Umbilical cord (tissue), 2 donors: ENCODE data around the gene TSKU. TPM values are rescaled to one million over a fixed set of nuclear protein-coding genes. Genes with fewer than 3 reads are reported as not detected.
"Not testable (repeated sequence)": the region's sequence is repeated elsewhere in the genome, so short reads cannot be mapped to it uniquely, and the experiment has no call there.

ENCODE experiments used
- DNase-seq: peaks from one replicate; pipeline ENCODE4 v3.0.0-alpha.2; 2015; ENCODE audit warnings: low spot score
- total RNA-seq: library from RNA; depleted of rRNA; stranded (reverse); fragments of >200 nt; gene quantifications from one replicate; pipeline ENCODE4 v1.2.3, GENCODE V29; 2014; ENCODE audit warnings: low replicate concordance; ENCODE audit not compliant: insufficient read depth

TSKU gene
- total RNA-seq, 1 donor from 2014 or later, result 13.5 TPM

DNA sequence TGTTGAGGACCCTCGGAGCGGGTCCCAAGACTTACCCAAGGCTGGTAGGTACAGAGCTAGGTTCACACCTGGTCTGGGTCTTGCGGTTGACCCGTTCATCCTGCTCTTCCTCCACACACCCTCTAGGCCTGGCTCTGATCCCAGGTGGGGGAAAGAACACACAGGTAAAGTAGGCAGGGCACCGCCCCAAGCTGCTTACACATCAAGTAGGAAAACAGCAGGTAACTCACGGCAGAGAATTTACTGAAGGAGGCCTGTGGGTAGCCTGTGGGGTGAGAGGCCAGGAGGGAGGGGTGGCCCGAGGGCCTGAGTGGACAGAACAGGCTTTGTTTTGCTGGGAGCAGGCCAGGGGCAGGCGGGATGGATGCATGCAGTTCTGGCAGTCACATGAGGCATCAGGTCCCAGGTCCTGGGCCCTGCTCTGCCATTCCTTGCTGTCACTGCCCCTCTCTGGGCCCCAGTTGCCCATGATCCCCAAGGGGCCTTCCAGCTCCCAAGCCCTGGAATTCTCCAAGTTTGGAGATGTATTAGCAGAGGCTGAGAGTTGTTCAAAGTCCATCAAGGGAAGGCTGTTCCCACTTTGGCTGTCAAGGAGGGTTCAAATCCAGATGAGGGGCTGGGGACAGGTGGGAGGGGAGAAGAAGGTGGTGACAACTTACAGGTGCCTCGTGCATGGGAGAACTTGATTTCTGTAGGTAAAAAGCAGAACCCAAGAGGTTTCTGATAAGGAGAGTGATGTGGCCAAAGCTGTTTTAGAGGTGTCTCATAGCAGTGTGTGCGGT, 5.7 kb downstream of the TSKU start:
- no peak for DNase-seq

DNA sequence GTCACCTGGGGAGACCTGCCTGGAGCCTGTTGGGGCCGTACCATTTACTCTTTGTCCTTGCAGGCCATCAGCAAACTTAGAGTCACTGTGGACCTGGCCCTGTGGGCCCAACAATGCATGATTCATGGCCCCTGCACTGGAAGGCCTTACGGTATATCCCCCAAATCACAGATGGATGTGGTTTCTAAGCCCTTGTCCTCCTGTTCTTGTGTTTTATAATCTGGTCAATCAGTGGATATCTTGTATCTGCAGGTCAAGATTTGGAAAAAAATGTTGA, 6.2 kb downstream of the TSKU start:
- no peak for DNase-seq

DNA sequence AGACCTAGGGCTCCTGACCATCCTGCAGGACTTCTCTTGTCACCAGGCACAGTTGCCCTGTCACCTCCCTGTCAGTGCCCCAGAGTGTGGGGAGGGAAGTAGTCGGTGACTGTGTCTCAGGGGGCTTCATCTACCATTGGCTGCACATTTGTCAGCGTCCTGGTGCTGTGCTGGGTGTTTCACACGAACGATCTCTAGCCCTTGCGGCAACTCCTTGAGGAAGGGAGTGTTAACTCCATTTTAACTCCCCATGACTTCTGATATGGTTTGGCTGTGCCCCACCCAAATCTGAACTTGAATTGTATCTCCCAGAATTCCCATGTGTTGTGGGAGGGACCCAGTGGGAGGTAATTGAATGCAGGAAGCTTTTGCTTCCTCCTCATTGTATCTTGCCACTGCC, 7.1 kb downstream of the TSKU start:
- no peak for DNase-seq

DNA sequence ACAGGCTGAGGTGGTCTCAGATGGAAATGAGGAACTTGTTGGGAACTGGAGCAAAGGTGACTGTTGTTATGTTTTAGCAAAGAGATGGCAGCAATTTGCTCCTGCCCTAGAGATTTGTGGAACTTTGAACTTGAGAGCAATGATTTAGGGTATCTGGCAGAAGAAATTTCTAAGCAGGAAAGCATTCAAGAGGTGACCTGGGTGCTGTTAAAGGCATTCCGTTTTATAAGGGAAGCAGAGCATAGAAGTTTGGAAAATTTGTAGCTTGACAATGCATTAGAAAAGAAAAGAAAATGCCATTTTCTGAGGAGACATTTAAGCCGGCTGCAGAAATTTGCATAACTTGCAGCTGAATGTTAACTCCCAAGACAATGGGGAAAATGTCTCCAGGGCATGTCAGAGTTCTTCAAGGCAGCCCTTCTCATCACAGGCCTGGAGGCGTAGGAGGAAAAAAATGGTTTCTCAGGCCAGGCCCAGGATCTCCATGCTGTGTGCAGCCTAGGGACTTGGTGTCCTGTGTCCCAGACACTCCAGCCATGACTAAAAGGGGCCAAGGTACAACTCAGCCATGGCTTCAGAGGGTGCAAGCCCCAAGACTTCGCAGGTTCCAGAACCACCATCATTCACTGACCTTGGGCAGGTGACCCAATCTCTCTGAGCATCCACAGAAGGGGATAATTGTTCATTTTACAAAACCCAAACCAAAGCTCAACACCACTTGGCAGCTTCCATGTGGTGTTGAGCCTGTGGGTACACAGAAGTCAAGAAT, 8.0 kb downstream of the TSKU start:
- DNase-seq, result not testable (repeated sequence)

DNA sequence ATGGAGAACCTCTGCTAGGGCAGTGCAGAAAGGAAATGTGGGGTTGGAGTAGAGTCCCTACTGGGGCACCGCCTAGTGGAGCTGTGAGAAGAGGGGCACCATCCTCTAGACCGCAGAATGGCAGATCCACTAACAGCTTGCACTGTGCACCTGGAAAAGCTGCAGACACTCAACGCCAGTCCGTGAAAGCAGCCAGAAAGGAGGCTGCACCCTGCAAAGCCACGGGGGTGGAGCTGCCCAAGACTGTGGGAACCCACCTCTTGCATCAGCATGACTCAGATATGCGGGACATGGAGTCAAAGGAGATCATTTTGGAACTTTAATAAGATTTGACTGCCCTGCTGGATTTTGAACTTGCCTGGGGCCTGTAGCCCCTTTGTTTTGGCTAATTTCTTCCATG, 8.7 kb downstream of the TSKU start:
- no peak for DNase-seq

DNA sequence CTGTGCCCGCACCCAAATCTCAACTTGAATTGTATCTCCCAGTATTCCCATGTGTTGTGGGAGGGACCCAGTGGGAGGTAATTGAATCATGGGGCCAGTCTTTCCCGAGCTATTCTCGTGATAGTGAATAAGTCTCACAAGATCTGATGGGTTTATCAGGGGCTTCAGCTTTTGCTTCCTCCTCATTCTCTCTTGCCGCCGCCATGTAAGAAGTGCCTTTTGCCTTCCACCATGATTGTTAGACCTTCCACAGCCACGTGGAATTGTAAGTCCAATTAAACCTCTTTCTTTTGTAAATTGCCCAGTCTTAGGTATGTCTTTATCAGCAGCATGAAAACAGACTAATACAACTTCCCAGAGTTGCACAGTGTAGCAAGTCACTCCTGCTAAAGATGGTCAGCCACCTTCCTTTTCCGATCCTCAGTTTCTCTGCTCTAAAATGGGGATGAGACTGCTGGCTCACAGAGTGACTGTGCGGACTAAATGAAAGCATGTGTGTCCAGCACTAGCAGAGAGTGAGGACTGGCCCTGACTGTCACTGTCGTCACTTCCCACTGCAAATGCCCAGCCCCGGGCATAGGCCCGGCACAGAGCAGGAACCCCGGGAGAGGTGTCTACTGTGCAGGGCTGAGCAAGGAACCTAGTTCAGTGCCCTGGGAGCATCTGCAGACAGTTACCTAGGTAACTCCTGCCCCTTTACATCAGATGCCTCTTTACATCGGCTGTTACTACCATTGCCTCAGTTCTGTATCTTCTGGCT, 9.5 kb downstream of the TSKU start:
- no peak for DNase-seq

DNA sequence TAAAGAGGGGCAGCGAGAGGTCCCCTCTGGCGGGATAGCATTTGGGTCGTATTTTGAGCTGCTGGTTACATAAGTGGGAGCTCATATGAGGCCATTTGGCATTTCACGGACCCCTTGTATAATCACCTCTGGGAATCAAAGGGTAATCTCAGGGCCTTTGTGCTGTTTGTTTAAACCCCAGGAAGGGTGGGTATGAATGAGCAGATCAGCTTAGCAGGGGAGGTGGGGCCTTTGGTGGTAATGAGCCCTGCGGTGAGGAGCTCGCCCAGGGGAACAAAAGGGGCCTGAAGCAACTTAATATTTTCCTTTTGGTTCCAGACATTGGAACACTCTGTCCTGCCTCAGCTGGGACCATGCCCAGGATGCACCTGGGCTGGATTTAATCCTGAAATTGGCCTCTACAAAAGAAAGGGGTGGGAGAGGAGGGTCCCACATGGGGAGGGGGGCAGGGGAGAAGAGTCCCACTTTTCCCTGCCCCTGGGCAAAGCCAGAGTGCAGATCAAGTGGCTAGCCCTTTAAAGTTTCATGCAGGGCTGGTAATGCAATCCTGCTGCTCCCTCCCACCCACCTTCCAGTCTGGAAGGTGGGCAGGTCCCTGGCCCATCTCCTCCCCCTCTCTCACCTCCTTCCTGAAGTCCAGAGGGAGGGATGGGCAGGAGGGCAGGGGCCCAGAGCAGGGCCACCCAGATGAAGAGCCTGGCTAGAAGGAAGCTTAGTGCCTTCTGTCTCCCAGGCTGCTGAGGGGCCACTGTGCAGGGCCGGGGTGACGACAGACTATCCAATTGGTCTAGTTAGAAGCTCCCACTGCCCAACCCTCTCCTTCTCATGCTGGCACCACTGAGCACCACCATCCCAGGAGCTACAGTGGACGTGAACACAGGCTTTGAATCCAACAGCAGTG, 10.5 kb downstream of the TSKU start:
- DNase-seq, result no peak

DNA sequence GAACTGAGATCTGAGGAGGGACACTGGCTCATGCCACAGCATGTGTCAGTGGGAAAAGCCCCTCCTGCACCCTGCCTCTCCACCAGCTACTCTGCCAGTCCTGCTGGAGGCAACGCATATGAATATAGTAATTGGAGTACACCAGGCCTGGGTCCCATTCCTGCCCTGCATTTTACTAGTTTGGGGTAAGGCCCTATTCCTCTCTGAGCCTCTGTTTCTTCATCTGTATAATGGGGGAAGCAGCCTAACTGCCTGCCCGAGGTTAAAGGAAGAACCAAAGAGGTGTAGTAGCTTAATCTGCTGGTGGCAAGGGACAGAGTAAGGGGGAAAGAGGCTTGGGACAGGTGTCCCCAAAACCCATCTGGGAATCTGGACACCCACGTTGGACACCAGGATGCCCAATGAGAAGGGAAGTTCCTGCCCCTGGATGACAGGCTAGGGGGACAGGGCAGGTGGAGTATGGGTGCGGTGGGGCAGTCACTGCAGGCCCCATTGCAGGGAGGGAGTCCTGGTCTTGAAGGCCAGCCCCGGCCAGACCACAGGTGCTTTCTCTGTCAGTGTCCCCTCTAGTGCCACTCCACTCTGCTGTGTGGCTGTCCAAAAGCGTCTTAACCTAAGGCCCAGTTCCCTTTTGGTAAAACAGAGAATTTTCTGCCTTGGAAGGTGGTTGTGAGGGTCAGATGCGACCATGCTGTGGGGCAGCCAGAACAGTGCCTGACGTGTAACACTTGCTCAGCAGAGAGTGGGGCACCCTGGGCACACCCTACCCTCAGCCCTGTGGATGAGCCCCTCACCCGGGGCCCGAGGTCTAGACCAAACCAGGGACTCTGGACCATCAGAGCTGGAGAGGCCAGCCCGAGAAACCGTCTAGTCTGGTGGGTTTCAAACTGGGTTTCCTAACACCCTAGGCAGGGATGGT, 11.5 kb downstream of the TSKU start:
- no peak for DNase-seq

DNA sequence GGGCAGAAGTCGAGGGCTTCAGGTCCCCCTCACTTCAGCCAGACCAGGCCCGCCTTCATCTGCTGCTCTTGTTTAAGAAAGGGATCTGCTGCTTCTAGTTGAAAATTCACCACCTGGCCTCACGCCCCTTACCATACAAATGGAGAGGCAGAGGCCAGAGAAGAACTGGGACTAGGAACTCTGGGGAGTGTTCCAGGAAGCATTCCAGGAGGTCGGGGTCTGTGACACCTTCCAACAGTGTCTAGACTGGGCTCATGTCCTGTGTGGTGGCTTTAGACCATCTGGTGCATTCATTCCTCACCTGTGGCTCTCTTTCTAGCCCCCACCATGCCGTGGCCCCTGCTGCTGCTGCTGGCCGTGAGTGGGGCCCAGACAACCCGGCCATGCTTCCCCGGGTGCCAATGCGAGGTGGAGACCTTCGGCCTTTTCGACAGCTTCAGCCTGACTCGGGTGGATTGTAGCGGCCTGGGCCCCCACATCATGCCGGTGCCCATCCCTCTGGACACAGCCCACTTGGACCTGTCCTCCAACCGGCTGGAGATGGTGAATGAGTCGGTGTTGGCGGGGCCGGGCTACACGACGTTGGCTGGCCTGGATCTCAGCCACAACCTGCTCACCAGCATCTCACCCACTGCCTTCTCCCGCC, 12.3 kb downstream of the TSKU start:
- DNase-seq, result no peak

DNA sequence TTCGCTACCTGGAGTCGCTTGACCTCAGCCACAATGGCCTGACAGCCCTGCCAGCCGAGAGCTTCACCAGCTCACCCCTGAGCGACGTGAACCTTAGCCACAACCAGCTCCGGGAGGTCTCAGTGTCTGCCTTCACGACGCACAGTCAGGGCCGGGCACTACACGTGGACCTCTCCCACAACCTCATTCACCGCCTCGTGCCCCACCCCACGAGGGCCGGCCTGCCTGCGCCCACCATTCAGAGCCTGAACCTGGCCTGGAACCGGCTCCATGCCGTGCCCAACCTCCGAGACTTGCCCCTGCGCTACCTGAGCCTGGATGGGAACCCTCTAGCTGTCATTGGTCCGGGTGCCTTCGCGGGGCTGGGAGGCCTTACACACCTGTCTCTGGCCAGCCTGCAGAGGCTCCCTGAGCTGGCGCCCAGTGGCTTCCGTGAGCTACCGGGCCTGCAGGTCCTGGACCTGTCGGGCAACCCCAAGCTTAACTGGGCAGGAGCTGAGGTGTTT, 12.8 kb downstream of the TSKU start:
- DNase-seq, result no peak

DNA sequence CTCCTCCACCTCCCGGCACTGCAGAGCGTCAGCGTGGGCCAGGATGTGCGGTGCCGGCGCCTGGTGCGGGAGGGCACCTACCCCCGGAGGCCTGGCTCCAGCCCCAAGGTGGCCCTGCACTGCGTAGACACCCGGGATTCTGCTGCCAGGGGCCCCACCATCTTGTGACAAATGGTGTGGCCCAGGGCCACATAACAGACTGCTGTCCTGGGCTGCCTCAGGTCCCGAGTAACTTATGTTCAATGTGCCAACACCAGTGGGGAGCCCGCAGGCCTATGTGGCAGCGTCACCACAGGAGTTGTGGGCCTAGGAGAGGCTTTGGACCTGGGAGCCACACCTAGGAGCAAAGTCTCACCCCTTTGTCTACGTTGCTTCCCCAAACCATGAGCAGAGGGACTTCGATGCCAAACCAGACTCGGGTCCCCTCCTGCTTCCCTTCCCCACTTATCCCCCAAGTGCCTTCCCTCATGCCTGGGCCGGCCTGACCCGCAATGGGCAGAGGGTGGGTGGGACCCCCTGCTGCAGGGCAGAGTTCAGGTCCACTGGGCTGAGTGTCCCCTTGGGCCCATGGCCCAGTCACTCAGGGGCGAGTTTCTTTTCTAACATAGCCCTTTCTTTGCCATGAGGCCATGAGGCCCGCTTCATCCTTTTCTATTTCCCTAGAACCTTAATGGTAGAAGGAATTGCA, 13.5 kb downstream of the TSKU start:
- DNase-seq, result no peak

DNA sequence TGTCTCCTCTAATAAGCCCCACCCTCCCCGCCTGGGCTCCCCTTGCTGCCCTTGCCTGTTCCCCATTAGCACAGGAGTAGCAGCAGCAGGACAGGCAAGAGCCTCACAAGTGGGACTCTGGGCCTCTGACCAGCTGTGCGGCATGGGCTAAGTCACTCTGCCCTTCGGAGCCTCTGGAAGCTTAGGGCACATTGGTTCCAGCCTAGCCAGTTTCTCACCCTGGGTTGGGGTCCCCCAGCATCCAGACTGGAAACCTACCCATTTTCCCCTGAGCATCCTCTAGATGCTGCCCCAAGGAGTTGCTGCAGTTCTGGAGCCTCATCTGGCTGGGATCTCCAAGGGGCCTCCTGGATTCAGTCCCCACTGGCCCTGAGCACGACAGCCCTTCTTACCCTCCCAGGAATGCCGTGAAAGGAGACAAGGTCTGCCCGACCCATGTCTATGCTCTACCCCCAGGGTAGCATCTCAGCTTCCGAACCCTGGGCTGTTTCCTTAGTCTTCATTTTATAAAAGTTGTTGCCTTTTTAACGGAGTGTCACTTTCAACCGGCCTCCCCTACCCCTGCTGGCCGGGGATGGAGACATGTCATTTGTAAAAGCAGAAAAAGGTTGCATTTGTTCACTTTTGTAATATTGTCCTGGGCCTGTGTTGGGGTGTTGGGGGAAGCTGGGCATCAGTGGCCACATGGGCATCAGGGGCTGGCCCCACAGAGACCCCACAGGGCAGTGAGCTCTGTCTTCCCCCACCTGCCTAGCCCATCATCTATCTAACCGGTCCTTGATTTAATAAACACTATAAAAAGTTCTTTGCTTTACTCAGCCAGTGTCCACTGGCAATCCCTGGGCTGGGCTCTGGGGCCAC, 14.4 kb downstream of the TSKU start:
- DNase-seq, result no peak

DNA sequence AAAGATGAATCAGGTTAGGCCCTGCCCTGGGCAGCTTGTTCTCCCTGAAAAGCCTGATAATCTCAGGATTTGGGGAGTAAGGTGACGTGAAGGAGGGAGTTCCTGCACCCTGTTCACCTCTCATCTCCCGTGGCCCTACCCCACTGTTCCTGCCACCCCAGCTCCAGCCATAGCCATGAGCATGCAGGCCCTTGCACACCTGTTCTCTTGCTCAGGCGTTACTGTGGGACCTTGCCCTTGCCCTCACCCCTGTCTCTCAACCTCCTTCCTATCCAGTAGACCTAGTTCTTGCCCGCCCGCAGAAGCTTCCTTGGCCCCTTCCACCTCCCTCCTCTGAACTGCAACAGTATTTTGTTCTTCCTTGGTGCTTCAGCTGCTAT, 15.0 kb downstream of the TSKU start:
- no peak for DNase-seq

DNA sequence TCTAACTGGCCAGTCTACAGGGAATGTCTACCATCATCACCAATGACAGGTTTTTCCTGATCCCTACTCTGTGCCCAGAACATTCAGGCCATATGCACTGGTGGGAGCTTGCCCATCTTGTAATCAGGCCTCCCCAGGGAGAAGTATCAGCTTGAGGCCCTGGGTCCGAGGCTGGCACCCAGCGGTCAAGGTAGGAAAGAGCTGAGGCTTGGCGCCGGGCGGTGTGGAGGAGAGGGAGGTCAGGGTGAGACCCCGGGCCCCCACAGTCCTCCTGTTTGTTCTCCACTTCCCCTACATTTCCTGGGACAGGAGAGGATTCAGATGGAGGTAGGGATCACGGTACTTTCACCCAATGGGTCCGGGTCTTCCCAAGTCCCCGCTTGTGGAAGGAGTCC, 15.5 kb downstream of the TSKU start:
- no peak for DNase-seq

DNA sequence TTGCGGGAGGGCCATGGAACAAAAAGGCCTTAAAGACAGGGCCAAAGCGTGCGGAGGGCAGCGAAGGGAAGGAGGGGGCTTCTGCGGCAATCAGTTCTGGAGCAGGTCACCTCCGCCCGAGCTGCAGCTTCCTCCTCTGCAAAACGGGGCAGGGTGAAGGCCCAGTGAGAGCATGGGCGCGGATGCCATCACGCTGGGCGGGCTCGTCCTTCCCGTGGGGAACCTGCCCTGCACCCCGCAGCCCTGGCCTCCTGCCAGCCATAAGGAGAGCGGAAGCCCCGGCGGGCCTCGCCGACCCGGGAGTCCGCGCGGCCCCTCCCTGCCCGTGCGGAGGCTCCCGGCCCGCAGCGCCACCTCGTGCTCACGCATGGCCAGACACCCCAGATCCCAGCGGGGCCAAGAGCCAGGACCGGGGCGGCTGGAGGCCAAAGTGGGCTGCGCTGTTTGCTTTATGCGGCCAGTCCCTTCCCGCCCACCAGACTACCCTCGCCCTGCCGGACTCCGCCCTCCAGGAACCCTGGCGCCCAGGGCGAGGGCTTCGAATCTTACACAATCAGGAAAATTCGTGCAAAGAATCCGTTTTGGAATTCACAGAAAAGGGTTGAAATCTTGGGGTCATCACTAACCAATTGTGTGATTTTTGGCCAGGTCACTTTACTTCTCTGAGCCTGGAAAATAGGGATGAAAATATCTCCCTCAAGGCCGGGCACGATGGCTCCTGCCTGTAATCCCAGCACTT, 16.1 kb downstream of the TSKU start:
- peak; percentile 86 for DNase-seq

DNA sequence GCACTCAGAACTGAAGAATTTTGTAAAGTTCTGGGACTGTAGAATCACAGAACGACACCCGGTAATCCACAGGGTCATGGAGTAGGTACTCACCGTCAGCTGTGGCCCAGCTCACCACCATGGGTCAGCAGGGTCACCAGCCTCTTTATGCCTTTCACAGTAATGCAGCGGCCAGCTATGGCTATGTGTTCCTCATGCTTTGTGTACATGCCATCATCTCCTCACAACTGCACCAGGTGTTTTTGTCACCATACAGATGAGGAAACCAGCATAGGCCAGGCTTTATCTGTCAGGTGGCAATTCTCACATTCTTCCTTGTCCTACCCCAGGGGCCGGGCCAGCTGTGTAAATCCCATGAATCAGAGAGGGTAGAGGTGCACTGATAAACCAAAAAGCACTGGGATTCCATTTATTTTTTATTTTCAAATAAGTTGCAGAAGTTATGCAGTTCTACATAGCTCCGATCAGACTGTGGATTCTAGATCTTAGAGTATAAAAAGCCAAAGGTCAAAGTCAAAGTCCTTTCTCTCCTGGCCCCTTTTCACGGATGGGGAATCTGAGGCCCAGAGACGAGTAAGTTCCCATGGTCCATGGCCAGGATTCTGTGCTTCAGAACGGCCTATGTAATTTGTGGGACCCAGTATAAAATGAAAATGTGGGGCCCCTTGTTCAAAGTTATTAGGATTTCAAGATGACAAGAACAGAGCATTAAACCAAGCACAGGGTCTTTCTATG, 17.5 kb downstream of the TSKU start:
- no peak for DNase-seq

DNA sequence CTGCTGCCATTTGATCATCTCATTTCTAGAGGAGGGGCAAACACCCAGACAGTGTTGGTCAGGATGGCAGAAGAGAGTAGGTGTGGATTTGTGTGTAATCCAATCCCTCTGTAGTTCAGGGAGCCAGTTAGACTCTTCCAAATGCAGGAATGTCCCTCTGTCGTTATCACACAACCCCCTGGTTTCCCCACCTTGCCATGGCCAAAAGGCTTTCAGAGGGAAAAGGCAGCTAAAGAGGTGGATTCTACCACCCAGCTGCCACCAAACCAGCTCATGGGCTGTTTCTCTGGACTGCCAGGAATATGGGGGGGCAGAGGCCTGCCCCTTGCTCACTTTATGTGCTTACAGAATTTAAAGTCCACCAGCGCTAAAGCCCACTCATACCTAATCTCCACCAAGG, 18.1 kb downstream of the TSKU start:
- DNase-seq, result no peak
